Measurements from ENCODE around the gene FLAD1.

Gene FLAD1

DNA sequence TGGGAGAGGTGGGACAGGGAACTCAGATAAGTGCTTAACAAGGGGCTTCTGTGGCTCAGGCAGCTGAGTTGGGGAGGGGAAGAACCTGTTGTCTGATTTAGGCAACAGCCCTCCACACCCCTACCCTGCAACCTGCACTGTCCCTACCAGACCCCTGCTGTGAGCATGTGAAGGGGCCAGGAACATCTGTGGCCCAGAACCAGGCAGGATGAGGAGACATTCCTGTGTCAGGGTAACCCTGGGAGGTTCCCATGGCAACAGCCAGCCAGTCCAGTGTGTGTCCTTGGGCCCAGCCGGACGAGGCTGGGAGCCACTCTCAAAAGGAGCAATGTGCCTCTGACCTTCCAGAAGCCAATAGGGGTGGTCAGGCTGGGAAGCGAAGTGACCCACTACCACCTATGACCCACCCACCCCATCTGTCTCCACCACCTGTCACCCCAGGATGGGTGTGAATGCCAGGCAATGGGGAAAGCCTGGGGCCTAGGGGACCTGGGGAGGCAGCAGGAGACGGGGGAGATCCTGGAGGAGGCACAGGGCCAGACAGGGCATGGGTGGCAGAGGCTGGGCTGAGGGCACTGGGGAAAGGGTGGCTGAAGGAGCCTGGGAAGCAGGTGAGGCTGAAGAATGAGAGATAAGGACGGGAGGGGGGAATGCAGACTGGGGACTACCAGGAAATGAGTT is 41.7 kb upstream of the FLAD1 start:
- Histone ChIP-seq H3K9me3 (ENCODE audit: control insufficient read depth, insufficient read depth, low read length) (no peaks in the 10 kb centered on the region), H3K27ac (ENCODE audit: low read depth, low read length) (no peak overlapping the region), H3K27me3 (ENCODE audit: control insufficient read depth, insufficient read depth, low read length) (no peaks in the 10 kb centered on the region), H3K9ac (ENCODE audit: low read depth, low read length) (no peak overlapping the region), H3K4me1 (ENCODE audit: control insufficient read depth, insufficient read depth, low read length) (peaks cover 15% of the 10 kb centered on the region), H3K4me3 (ENCODE audit: low read depth, low read length) (no peak overlapping the region), H3K36me3 (ENCODE audit: control insufficient read depth, insufficient read depth, low read length) (peaks cover 5% of the 10 kb centered on the region; the same call in 1 of the 2 replicates)

DNA sequence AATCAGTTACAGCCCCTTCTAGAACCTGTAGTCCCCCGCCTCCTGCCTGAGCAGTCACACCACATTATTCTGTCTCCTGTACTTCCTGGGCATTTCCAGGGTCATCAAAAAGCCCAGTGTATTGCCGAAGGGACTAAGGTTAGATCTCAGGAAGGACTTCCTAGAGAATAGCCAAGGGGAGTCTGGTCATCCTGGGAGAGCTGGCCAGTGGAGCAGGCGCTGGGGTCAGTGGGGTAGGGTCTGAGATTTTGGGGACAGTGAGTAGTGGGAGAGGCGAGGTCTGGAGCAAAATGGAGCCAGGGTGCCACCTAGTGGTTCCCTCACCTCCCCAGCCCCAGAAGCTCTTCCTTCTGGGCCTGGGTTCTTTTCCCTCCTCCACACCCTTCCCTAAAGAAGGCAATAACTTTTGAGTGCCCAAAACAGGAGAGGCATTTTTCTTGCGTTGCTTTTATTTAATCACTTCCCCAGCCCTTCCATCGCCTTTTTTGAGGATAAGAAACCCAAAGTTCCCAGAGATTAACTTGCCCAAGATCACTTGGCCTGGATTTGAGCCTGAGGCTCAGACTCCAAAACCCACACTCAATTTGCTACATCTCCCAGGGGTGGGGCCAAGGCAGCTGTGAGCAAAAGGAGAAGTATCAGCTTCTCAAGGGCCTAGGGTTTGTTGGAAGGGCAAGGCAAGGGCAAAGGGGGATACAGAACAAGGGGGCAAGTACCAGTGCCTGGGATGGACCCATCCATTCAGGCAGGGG is 39.3 kb upstream of the FLAD1 start:
- Histone ChIP-seq H3K27me3 (ENCODE audit: control insufficient read depth, insufficient read depth, low read length) (no peaks in the 10 kb centered on the region), H3K4me3 (ENCODE audit: low read depth, low read length) (no peak overlapping the region), H3K9ac (ENCODE audit: low read depth, low read length) (no peak overlapping the region), H3K4me1 (ENCODE audit: control insufficient read depth, insufficient read depth, low read length) (peaks cover 8% of the 10 kb centered on the region), H3K27ac (ENCODE audit: low read depth, low read length) (no peak overlapping the region), H3K9me3 (ENCODE audit: control insufficient read depth, insufficient read depth, low read length) (no peaks in the 10 kb centered on the region), H3K36me3 (ENCODE audit: control insufficient read depth, insufficient read depth, low read length) (peaks cover 5% of the 10 kb centered on the region; the same call in 1 of the 2 replicates)

DNA sequence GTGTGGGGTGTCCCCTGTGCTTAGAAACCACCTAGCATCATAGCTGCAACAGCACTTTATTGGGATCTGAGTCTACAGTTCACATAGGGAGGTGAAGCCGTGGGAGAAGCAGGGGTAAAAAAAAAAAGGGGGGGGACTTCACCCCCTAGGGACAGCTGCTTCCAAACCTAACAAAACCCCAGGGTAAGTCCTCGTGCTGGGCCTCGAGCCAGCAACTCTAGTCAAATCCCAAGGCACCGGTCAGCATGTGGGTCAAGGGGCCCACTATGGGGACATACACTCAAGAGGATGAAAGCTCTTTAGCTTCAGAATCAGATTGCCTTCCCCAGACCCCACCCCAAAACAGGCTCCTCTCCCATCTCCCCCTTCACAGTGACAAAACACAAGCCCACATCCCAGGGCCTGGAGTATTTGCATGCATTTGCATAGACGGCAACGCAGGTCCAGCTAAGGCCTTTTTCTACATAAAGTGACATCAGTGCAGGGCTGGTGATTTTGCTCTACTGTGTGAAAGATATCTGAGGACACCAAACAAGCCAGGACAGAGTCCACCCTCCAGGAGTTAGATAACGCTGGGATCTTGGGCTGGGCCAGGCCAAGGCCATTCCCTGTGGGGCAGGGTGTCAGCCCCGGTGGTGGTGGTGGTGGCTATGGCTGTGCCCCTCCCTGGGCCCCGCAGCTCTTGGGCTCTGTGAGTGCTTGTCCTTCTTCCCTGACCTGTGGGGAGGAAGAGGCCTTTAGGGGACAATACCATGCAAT is 38.6 kb upstream of the FLAD1 start:
- no peak overlapping the region for H3K9ac ChIP-seq (ENCODE audit: low read depth, low read length)
- no peak overlapping the region for H3K4me3 ChIP-seq (ENCODE audit: low read depth, low read length)
- H3K9me3 ChIP-seq (ENCODE audit: control insufficient read depth, insufficient read depth, low read length): no peaks in the 10 kb centered on the region
- peaks cover 5% of the 10 kb centered on the region; the same call in 1 of the 2 replicates for H3K36me3 ChIP-seq (ENCODE audit: control insufficient read depth, insufficient read depth, low read length)
- no peak overlapping the region for H3K27ac ChIP-seq (ENCODE audit: low read depth, low read length)
- no peaks in the 10 kb centered on the region for H3K27me3 ChIP-seq (ENCODE audit: control insufficient read depth, insufficient read depth, low read length)
- H3K4me1 ChIP-seq (ENCODE audit: control insufficient read depth, insufficient read depth, low read length): peaks cover 8% of the 10 kb centered on the region

DNA sequence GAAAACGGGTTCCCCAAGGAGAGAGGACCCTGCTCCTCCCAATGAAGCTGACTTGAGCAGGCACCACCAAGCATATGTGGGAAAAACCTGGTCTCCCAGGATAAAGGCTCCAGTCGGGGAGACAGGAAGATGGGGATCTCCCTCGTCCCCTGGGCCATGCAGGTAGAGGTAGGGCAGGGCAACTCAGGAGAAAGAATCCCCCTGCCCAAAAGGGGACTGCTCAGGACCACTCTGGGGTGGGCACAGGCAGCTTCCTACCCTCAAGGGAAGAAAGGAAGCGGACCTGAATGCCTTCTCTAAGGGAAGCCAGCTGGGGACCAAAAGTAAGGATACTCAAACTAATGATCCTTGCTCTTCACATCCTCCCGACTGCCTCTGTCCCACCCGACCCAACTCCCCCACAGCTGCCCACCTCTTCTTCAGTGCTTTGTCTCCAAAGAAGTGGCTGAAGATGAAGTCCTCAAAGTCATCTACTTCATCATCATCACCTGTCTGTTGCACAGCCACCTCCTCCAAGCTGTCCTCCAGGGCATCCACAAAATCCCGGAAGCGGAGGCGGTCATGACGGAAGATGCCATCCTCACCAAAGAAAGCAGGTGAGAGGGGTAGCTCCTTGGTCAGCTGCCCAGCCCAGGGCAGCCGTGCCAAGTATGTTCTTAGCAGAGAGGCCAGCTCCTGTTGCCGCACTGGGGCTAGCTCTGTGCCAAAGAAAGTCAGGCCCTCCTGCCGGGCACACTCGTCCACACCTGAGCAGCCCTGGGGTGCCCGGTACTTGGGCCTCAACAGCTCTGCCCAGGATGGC is 37.8 kb upstream of the FLAD1 start:
- H3K9ac ChIP-seq (ENCODE audit: low read depth, low read length): no peak overlapping the region
- peaks cover 4% of the 10 kb centered on the region for H3K4me1 ChIP-seq (ENCODE audit: control insufficient read depth, insufficient read depth, low read length)
- no peaks in the 10 kb centered on the region for H3K27me3 ChIP-seq (ENCODE audit: control insufficient read depth, insufficient read depth, low read length)
- H3K9me3 ChIP-seq (ENCODE audit: control insufficient read depth, insufficient read depth, low read length): no peaks in the 10 kb centered on the region
- no peak overlapping the region for H3K4me3 ChIP-seq (ENCODE audit: low read depth, low read length)
- peaks cover 6% of the 10 kb centered on the region; the same call in 1 of the 2 replicates for H3K36me3 ChIP-seq (ENCODE audit: control insufficient read depth, insufficient read depth, low read length)
- H3K27ac ChIP-seq (ENCODE audit: low read depth, low read length): no peak overlapping the region

DNA sequence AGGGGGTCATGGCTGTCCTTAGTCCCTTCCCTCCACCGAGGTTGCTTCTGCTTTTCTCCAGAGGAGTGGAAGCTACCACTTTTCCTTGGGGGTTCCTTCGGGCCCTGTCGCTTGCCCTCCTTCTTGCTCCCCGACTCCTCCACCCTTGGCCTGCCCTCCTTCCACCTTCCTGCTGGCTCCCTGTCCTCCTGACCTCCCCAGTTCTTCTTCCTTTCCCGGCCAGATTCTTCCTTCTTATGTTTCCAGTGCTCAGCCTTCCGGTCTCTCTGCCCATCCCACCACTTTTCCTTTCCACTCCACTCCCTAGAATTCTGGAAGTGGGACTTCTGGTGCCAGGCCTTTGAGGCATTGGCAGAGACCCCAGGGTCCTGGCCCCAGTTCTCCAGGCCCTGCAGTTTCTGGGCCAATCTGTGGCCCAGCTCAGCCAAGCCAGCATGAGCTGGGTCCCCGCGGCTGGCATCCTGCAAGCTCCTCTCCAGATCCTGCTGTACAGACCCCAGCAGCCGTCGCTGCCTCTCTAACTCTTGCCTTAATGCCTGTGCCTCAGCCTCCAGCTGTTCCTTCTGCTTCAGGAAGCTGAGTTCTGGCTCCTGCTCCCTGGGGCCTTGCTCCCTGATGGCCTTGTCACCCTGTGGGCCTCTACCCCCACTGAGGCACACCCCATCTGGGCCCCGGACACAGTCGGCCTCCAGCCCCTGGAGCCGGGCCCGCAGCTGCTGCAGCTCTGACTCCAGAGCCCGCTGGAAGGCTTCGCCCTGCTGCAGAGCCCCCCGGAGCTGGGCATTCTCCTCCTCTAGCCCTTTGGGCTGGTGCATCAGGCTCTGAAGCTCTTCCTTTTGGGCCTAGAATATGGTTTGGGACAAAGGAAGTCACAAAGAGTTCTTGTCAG is 36.9 kb upstream of the FLAD1 start:
- no peak overlapping the region for H3K27ac ChIP-seq (ENCODE audit: low read depth, low read length)
- no peak overlapping the region for H3K4me3 ChIP-seq (ENCODE audit: low read depth, low read length)
- no peaks in the 10 kb centered on the region for H3K9me3 ChIP-seq (ENCODE audit: control insufficient read depth, insufficient read depth, low read length)
- peaks cover 14% of the 10 kb centered on the region for H3K36me3 ChIP-seq (ENCODE audit: control insufficient read depth, insufficient read depth, low read length)
- no peaks in the 10 kb centered on the region for H3K27me3 ChIP-seq (ENCODE audit: control insufficient read depth, insufficient read depth, low read length)
- H3K9ac ChIP-seq (ENCODE audit: low read depth, low read length): no peak overlapping the region
- no peaks in the 10 kb centered on the region for H3K4me1 ChIP-seq (ENCODE audit: control insufficient read depth, insufficient read depth, low read length)

DNA sequence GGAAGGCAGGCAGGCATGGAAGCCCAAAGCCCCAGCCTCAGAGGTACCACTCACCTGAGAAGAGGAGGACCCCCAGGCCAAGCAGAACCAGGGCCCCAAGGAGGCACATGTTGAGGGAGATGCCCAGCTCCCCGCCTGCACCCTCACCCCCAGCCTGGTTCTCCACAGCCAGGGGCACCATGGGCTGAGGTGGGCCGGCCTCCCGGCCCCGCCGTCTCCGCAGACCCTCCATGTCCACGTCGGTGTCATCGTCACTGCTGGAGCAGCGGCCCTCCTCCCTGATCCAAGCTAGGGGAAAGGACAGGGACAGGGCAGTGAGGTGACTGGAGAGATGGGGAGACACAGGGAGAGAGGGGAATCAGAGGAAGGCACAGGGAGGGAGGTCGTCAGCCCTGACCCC is 35.1 kb upstream of the FLAD1 start:
- Histone ChIP-seq H3K27me3 (ENCODE audit: control insufficient read depth, insufficient read depth, low read length) (no peaks in the 10 kb centered on the region), H3K36me3 (ENCODE audit: control insufficient read depth, insufficient read depth, low read length) (peaks cover 14% of the 10 kb centered on the region), H3K9ac (ENCODE audit: low read depth, low read length) (no peak overlapping the region), H3K4me1 (ENCODE audit: control insufficient read depth, insufficient read depth, low read length) (no peaks in the 10 kb centered on the region), H3K27ac (ENCODE audit: low read depth, low read length) (no peak overlapping the region), H3K4me3 (ENCODE audit: low read depth, low read length) (no peak overlapping the region), H3K9me3 (ENCODE audit: control insufficient read depth, insufficient read depth, low read length) (no peaks in the 10 kb centered on the region)

DNA sequence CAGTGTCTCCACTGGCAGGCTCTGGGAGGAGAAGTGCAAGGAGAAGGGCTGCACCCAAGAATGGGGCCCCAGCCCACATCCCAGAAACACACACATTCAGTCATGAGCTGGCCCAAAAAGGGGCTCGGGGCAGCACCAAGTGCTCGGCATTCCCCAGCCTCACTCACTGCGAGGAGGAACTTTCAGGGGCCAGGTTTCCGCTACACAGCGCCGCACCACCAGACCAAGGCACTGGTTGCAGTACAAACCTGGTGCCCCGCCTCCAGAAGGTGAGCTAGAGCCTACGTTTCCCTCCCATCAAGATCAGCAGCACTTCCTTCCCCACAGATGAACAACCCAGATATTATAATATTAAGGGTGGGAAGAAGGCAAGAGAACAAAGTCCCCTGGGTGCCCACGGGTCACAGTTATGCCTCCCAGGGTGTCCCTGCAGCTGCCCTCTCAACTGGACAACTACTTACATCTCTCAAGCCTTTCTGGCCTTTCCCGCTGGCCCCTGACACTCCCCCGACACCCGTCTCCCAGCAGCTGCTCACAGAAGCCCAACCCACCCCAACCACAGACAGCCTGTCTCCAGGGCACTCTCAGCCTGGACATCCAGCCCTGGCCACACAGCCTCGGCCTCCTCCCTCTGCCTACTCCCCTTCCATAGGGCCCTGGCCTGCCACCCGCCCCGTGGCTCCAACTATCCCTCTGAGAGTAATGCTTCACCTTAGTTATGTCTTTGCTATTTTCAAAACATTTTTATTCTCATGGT is 31.1 kb upstream of the FLAD1 start:
- Histone ChIP-seq H3K4me1 (ENCODE audit: control insufficient read depth, insufficient read depth, low read length) (peaks cover 16% of the 10 kb centered on the region), H3K9me3 (ENCODE audit: control insufficient read depth, insufficient read depth, low read length) (no peaks in the 10 kb centered on the region), H3K9ac (ENCODE audit: low read depth, low read length) (no peak overlapping the region), H3K27me3 (ENCODE audit: control insufficient read depth, insufficient read depth, low read length) (no peaks in the 10 kb centered on the region), H3K4me3 (ENCODE audit: low read depth, low read length) (no peak overlapping the region), H3K36me3 (ENCODE audit: control insufficient read depth, insufficient read depth, low read length) (peaks cover 9% of the 10 kb centered on the region), H3K27ac (ENCODE audit: low read depth, low read length) (no peak overlapping the region)

DNA sequence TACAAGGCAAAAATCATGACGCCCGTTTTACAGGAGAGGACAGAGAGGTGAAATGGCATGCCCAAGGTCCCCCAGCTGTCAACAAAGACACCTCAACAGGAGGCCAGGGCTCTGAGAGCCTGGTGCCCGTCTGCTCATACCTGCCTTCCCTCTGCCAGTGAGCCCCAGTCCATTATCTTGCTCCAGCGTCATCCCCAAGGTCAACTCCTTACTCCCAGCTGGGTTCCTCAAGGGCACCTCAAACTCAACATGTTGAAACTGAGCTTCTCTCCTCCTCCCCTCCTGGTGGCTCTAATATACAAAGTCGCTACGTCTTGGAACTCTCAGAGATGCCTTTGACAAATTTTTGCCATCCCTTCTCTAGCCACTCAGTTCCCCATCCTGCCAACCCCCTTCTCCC is 30.5 kb upstream of the FLAD1 start:
- no peaks in the 10 kb centered on the region for H3K9me3 ChIP-seq (ENCODE audit: control insufficient read depth, insufficient read depth, low read length)
- peaks cover 22% of the 10 kb centered on the region for H3K4me1 ChIP-seq (ENCODE audit: control insufficient read depth, insufficient read depth, low read length)
- H3K36me3 ChIP-seq (ENCODE audit: control insufficient read depth, insufficient read depth, low read length): peaks cover 9% of the 10 kb centered on the region
- no peak overlapping the region for H3K9ac ChIP-seq (ENCODE audit: low read depth, low read length)
- no peak overlapping the region for H3K4me3 ChIP-seq (ENCODE audit: low read depth, low read length)
- no peak overlapping the region for H3K27ac ChIP-seq (ENCODE audit: low read depth, low read length)
- H3K27me3 ChIP-seq (ENCODE audit: control insufficient read depth, insufficient read depth, low read length): no peaks in the 10 kb centered on the region

DNA sequence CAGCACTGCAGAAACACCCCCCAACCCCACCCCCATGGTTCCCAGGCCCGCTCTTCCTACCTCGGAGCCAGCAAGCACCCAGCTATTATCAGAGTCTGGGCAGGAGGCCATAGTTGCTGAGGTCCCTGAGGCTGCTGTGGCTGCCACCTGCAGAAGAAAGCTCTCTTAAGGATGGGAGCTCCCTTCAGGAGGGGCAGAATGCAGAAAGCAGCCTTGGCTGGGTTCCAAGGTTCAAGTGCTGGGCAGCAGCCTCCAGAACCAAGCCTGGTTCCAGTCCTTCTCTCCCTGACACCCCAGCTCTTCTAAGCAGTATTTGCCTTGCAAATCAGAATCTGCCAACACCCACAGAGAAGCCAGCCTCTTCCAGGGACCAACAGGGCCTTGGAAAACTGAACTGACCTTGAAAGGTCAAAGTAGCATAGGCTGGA is 29.5 kb upstream of the FLAD1 start:
- Histone ChIP-seq H3K27me3 (ENCODE audit: control insufficient read depth, insufficient read depth, low read length) (no peaks in the 10 kb centered on the region), H3K4me1 (ENCODE audit: control insufficient read depth, insufficient read depth, low read length) (peaks cover 22% of the 10 kb centered on the region), H3K36me3 (ENCODE audit: control insufficient read depth, insufficient read depth, low read length) (peaks cover 15% of the 10 kb centered on the region), H3K9me3 (ENCODE audit: control insufficient read depth, insufficient read depth, low read length) (no peaks in the 10 kb centered on the region), H3K4me3 (ENCODE audit: low read depth, low read length) (no peak overlapping the region), H3K9ac (ENCODE audit: low read depth, low read length) (no peak overlapping the region), H3K27ac (ENCODE audit: low read depth, low read length) (no peak overlapping the region)

Measured in HUES48 (cell line).